Stomach (tissue), 9 donors: ENCODE measurements around the gene PLCE1. TPM values are rescaled to one million over a fixed set of nuclear protein-coding genes. Genes with fewer than 3 reads are reported as not detected.
"Not testable (repeated sequence)": the region's sequence is repeated elsewhere in the genome, so short reads cannot be mapped to it uniquely, and the experiment has no call there.

Experiments
- DNase-seq, 2 donors: peaks; one replicate each; pipeline versions ENCODE4 v3.0.0 to v3.0.0-alpha.2; 2013 to 2019
- H3K27ac ChIP-seq, 5 donors: fragments of 200-600 bp in 4 of 5; sonication (generic) in 4 of 5; one replicate each; pipeline ENCODE4 v1.5.1; 2013 to 2019; ENCODE audit warnings: mild to moderate bottlenecking in 1 of 5, moderate library complexity in 1 of 5
- H3K27me3 ChIP-seq, 3 donors: fragments of 200-600 bp; sonication (generic); one replicate each; pipeline ENCODE4 v1.5.1; 2017 to 2019; ENCODE audit warnings: mixed run types in 1 of 3
- H3K36me3 ChIP-seq, 4 donors: fragments of 200-600 bp; sonication (generic); 1 replicate in 3 of 4; 2 replicates in 1 of 4; pipeline ENCODE4 v1.5.1; 2016 to 2019
- H3K4me1 ChIP-seq, 4 donors: fragments of 200-600 bp; sonication (generic); one replicate each; pipeline ENCODE4 v1.5.1; 2016 to 2019
- H3K4me3 ChIP-seq, 4 donors: fragments of 200-600 bp; sonication (generic) in 3 of 4; one replicate each; pipeline ENCODE4 v1.5.1; 2016 to 2019; ENCODE audit warnings: mild to moderate bottlenecking in 1 of 4
- H3K9me3 ChIP-seq, 4 donors: fragments of 200-600 bp; sonication (generic); one replicate each; pipeline ENCODE4 v1.5.1; 2016 to 2019
- CTCF ChIP-seq, 7 experiments: fragments of 450-650 bp in 4 of 7; fragments of 200-600 bp in 3 of 7; sonication (generic) in 3 of 7; IDR thresholded peaks; one replicate each; pipeline ENCODE4 v1.5.1; 2016 to 2019; ENCODE audit warnings: antibody characterized with exemption in 7 of 7, control low read depth in 2 of 7, mild to moderate bottlenecking in 1 of 7
- EP300 ChIP-seq: sonication (generic); formaldehyde crosslinking; IDR thresholded peaks from one replicate; pipeline ENCODE4 v1.6.1; 2017; ENCODE audit warnings: antibody characterized with exemption
- POLR2A ChIP-seq, 4 donors: fragments of 450-650 bp; IDR thresholded peaks; one replicate each; pipeline ENCODE4 v1.6.1; 2016; ENCODE audit warnings: antibody characterized with exemption in 4 of 4, control low read depth in 2 of 4, mild to moderate bottlenecking in 1 of 4, moderate library complexity in 1 of 4
- POLR2AphosphoS5 ChIP-seq, 3 donors: sonication (generic); formaldehyde crosslinking; IDR thresholded peaks; one replicate each; pipeline ENCODE4 v1.6.1; 2016; ENCODE audit warnings: antibody characterized with exemption in 3 of 3
- WGBS, 5 donors: extraction: QIAGEN DNeasy Blood & Tissue Kit in 3 of 5; methylation state at CpG; one replicate each; pipeline versions ENCODE4 v1.1.5 to v1.1.7; 2013 to 2018; 5-methylcytosine and 5-hydroxymethylcytosine counted together
- intact Hi-C: fragments of 100-400 bp; cut with DNase I; formaldehyde crosslinking; loops from one replicate; pipeline ENCODE4 v1.15.1; 2023; ENCODE audit warnings: low total_unique reads
- polyA plus RNA-seq, 3 donors: library from polyadenylated mRNA; stranded (reverse); fragments of 200-250 nt; gene quantifications; one replicate each; pipeline ENCODE4 v1.2.3, GENCODE V29; 2013
- total RNA-seq, 5 donors: library from RNA; depleted of rRNA; stranded (reverse); fragments of >200 nt; gene quantifications; one replicate each; pipeline versions ENCODE4 v1.1.0 to v1.2.3, GENCODE V29; 2014 to 2016
- donor health status: healthy with polysubstance abuse.
- donor health status: Bipolar disorder and iron deficiency.
- donor health status: healthy.

The PLCE1 gene
- total and polyA plus RNA-seq, 8 donors, result 0.98 to 25.5 (median 14.2) TPM

GRCh38 chr10:93968540-93968945, 25.2 kb upstream of the PLCE1 start:
- H3K4me1 ChIP-seq, result no peaks in the 10 kb centered on the region
- H3K27me3 ChIP-seq, result no peaks in the 10 kb centered on the region
- H3K36me3 ChIP-seq, result no peaks in the 10 kb centered on the region
- TF ChIP-seq CTCF (IDR thresholded peaks at IDR 0.05) (no peak), EP300 (no peak), POLR2A (IDR thresholded peaks at IDR 0.05) (no peak), POLR2AphosphoS5 (IDR thresholded peaks at IDR 0.05) (no peak)
- intact Hi-C loops, result no loop called here
- peak in 1 of 2 donors; percentile 65 for DNase-seq
- H3K27ac ChIP-seq, result no peak overlapping the region
- WGBS, 5 donors, result 80 to 88% (median 85%) methylated on average over 4 of the region's 4 CpGs
- no peaks in the 10 kb centered on the region for H3K9me3 ChIP-seq
- no peak overlapping the region for H3K4me3 ChIP-seq

DNA sequence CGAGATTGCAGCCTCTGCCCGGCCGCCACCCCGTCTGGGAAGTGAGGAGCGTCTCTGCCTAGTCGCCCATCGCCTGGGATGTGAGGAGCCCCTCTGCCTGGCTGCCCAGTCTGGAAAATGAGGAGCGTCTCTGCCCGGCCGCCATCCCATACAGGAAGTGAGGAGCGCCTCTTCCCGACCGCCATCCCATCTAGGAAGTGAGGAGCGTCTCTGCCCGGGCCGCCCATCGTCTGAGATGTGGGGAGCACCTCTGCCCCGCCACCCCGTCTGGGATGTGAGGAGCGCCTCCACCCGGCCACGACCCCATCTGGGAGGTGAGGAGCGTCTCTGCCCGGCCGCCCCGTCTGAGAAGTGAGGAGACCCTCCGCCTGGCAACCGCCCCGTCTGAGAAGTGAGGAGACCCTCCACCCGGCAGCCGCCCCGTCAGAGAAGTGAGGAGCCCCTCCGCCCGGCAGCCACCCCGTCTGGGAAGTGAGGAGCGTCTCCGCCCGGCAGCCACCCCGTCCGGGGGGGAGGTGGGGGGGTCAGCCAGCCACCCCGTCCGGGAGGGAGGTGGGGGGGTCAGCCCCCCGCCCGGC, 23.2 kb upstream of the PLCE1 start:
- H3K4me1 ChIP-seq, H3K27me3 ChIP-seq, DNase-seq, intact Hi-C loops, H3K9me3 ChIP-seq, H3K4me3 ChIP-seq, H3K27ac ChIP-seq, H3K36me3 ChIP-seq: not testable (repeated sequence)
- 94 to 96% (median 95%) methylated on average over 20 to 44 of the region's 44 CpGs for whole genome bisulfite sequencing, 5 donors

DNA sequence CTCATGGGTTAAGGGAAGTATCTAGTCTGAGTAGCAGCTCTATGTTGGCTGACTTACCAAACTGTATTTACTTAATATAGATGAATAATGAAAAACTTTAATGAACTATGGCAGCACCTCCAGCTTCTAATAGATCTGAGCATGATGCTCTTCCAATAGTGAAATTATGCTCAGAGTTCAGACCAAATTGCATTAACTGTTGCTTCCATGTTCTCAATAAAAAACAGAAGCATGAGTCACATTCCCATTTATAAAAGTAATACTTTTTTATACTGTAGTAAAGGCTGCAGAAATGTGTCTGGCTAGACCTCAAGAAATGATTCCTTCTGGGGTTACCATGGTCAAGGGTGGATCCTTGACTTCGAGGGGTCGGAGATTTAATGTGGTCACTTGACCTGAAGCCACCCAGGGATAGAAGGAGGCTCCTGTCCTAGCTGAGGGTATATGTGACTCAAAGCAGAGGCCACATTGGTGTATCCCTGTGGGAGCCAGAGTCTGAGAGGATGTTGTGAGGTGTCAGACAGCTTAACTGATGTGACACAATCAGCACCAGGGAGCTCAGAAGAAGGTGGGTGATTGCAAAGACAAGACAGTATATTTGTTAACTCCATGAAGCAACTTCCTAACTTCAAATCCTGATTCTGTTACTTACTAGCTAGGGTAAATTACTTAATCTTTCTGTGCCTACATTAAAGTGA, 19.8 kb upstream of the PLCE1 start:
- H3K27ac ChIP-seq, result no peak overlapping the region
- 77 to 86% (median 83%) methylated on average over 2 of the region's 2 CpGs for WGBS, 5 donors

GRCh38 chr10:93977442-93977841, 16.3 kb upstream of the PLCE1 start:
- Histone ChIP-seq H3K4me1 (no peaks in the 10 kb centered on the region), H3K4me3 (no peak overlapping the region), H3K27ac (no peak overlapping the region), H3K36me3 (no peaks in the 10 kb centered on the region), H3K9me3 (no peaks in the 10 kb centered on the region), H3K27me3 (no peaks in the 10 kb centered on the region)
- intact Hi-C loops, result no loop called here
- no peak for DNase-seq
- TF ChIP-seq POLR2A (IDR thresholded peaks at IDR 0.05) (no peak), POLR2AphosphoS5 (IDR thresholded peaks at IDR 0.05) (no peak), EP300 (no peak), CTCF (IDR thresholded peaks at IDR 0.05) (no peak)
- 61 to 78% (median 77%) methylated on average over 3 of the region's 3 CpGs for WGBS, 5 donors

More for the DNA sequence above, 19.8 kb upstream of the PLCE1 start:
- no peaks in the 10 kb centered on the region for H3K4me1 ChIP-seq
- TF ChIP-seq CTCF (IDR thresholded peaks at IDR 0.05) (no peak), POLR2A (IDR thresholded peaks at IDR 0.05) (no peak), EP300 (no peak), POLR2AphosphoS5 (IDR thresholded peaks at IDR 0.05) (no peak)
- H3K36me3 ChIP-seq, result no peaks in the 10 kb centered on the region
- no peak for DNase-seq
- intact Hi-C loops, result no loop called here
- no peaks in the 10 kb centered on the region for H3K27me3 ChIP-seq
- H3K4me3 ChIP-seq, result no peak overlapping the region
- H3K9me3 ChIP-seq, result no peaks in the 10 kb centered on the region

GRCh38 chr10:93980486-93980885, 13.2 kb upstream of the PLCE1 start:
- 89 to 96% (median 94%) methylated on average over 3 of the region's 3 CpGs for whole genome bisulfite sequencing, 5 donors
- intact Hi-C loops, result no loop called here
- Histone ChIP-seq H3K9me3 (no peaks in the 10 kb centered on the region), H3K27me3 (no peaks in the 10 kb centered on the region), H3K36me3 (no peaks in the 10 kb centered on the region), H3K4me3 (no peak overlapping the region), H3K27ac (no peak overlapping the region), H3K4me1 (no peaks in the 10 kb centered on the region)
- no peak for DNase-seq
- TF ChIP-seq POLR2A (IDR thresholded peaks at IDR 0.05), result no peak
- no peak for TF ChIP-seq CTCF (IDR thresholded peaks at IDR 0.05)
- no peak for TF ChIP-seq EP300
- no peak for TF ChIP-seq POLR2AphosphoS5 (IDR thresholded peaks at IDR 0.05)
